ENCODE data around the gene KRTAP12-1.
A peak's percentile ranks its signal among the peaks of the same experiment; 100 is the strongest.
"Not testable (repeated sequence)": the region's sequence is repeated elsewhere in the genome, so short reads cannot be mapped to it uniquely, and the experiment has no call there.

Gene KRTAP12-1

DNA sequence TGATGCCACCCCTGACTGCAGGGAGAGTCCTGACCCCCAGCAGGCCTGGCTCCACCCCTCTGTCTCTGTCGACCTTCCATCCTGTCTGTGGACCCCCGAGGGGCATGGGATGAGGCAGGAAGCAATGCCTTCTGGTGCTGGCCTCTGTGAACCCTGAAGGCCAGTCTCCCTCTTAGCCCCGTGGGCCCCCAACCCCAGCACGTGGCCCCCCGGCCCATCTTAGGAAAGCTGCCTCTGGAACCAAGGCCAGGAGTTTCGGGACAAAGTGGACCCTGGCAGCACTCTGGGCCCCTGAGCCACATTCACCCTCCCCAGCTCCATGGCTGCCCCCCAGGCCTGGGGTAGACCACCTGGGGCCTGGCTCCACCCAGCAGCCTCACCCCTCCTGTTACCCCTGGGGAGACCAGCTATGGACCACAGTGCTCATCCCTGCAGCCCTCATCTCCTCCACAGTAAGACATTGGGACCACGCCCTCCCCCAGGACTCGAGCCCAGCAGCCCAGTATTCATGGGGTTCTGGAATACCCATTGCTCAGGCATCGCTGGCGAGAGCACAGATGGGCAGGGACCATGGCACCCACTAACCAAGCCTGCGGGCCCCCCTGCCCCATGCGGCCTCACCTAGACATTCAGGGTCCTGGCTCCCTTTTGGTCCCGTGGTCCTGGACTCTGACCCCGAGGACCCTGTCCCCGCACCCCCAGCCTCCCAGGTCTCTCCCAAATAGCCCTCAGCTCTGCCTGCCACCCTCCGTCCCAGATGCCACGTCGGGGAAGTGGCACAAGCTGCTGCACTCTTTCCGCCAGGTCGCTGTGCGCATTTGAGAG, 43.2 kb downstream of the KRTAP12-1 start:
- DNase-seq = not testable (repeated sequence)

GRCh38 chr21:44637851-44638348, 44.1 kb downstream of the KRTAP12-1 start:
- peak; percentile 20 for DNase-seq

DNA sequence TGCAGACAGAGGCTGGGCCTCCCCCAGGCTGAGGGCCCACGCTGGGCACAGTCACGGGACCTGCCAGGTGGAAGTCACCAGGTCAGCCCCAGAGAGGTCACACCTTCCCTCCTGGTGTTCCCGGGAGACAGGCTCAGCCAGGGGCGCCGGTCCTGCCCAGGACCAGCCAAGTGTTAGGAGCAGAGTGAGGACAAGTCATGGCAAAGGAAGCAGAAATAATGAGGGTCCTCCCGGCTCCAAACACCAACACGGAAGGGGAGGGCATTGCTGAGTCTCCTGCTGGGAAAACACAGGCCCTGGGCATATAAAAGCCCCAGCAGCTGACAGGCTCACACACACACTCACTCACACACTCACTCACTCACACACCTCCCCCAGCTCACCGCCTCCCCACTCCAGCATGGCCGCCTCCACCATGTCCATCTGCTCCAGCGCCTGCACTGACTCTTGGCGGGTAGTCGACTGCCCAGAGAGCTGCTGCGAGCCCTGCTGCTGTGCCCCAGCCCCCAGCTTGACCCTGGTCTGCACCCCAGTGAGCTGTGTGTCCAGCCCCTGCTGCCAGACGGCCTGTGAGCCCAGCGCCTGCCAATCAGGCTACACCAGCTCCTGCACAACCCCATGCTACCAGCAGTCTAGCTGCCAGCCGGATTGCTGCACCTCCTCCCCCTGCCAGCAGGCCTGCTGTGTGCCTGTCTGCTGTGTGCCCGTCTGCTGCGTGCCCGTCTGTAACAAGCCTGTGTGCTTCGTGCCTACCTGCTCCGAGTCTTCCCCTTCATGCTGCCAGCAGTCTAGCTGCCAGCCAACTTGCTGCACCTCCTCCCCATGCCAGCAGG, 44.7 kb downstream of the KRTAP12-1 start, which contains the start of gene KRTAP10-10:
TSS of gene KRTAP10-10 (plus strand) at position 339 of the 833 bp plus-strand sequence. CDS start at position 401, 62 bp downstream.
- no peak for DNase-seq

DNA sequence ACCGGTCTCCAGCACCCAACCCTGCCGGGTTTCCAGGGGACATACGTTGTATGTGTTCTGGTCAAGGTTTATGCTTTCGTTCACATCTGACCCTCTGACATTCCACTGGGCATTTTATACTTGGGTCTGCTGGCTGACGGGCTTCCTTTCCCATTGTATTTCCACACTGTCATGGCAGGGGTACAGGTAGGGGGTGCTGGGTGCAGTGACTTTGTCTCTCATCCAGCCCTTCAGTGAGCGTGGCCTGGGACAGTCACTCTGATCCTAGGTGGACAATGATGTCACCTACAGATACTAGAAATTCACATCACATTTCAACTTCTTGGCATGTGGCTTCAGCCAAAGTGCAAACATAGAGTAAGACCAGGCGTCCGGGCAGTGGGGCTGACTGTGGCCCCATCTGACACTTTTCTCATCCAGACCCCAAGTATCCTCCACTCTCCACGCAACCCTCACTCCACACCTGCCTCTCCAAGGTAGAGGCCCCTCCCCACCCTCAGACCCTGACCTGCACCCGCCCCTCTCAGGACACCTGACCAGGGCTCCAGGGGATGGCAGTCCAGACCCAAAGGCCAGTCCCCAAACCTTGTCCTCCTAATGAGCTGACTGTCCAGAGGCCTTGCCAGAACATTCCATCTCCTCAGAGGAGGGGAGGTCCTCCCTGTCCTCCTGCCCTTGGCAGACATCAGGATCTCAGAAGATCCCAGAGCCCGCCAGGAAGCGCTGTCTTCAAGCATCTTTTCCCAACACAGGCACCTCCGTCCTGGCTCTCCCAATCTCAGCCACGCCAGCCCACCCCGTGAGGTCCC, 45.5 kb downstream of the KRTAP12-1 start:
- no peak for DNase-seq

DNA sequence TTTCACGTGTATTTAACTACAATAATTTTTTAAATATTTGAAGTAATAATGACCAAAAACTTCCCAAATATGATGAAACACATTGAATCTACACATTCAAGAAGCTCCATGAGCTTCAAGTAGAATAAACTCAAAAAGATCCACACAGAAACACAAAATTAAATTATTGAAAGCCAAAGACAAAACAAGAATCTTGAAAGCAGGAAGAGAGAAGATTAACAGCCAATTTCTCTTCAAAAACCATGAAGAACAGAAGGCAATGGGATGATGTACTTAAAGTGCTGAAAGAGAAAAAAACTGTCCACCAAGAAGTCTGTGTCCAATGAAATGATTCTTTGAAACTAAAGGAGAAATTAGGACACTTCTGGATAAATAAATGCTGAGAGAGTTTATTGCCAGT, 49.9 kb downstream of the KRTAP12-1 start:
- DNase-seq = no peak

All from activated CD4-positive, CD25-positive, alpha-beta regulatory T cell treated with anti-CD3 and anti-CD28 coated beads, Interleukin-2, amount 50 U/mL, for 72 hours (primary cell).